ENCODE results near the gene UPP1. TPM values are rescaled to one million over a fixed set of nuclear protein-coding genes. Genes with fewer than 3 reads are reported as not detected.

Gene UPP1
- total RNA-seq, 1 donor from 2014 or later, result 10.6 TPM

DNA sequence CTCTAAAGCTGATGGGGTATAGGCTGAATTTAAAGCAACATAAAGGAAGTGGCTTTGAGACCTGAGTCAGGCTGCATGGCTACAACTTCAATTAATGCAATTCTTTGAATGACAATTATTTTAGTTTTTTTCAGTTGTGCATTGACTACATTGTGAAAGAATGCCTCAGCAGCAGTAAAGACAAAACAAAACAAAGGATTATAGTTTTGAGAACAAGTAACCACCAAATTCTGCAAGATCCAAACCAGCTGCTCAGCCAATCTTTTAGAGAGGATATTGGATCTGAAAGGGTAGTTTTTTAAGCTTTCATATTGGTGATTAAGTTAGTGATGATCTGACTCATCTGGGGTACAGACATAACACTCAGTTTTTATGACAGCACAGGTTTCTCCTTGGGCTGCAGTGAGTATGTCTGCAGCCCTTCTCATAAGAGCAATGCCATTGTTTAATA, 41.6 kb downstream of the UPP1 start:
- Mint-ChIP-seq H3K9me3 (ENCODE audit: low read depth) (no peaks in the 10 kb centered on the region), H3K27me3 (no peaks in the 10 kb centered on the region), H3K4me1 (ENCODE audit: low read depth) (no peaks in the 10 kb centered on the region), H3K36me3 (ENCODE audit: insufficient read depth) (no peaks in the 10 kb centered on the region), H3K4me3 (ENCODE audit: low read depth) (no peak overlapping the region), H3K27ac (no peak overlapping the region)
- no peak for TF ChIP-seq CTCF (IDR thresholded peaks at IDR 0.05; ENCODE audit: unreplicated experiment)
- DNase-seq (ENCODE audit: low spot score, unreplicated experiment), result no peak

DNA sequence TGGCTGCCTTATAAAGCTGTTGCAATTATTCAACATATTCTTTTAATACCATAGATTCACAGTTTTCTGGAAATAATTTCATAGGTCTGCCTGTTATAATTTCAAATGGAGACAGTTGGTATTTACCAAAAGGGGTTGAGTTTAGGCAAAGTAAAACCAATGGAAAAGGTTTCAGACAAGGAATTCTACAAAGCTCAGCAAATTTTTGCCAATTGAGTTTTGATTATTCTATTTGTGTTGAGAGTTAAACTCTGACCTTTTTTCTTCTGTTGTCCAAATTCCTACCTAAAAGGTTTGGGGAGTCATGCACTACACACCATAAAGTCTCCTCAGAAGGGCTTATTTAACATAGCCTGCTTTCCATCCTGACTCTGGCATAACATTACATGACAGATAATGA, 43.7 kb downstream of the UPP1 start:
- no peak for DNase-seq (ENCODE audit: low spot score, unreplicated experiment)
- TF ChIP-seq CTCF (IDR thresholded peaks at IDR 0.05; ENCODE audit: unreplicated experiment), result no peak
- Mint-ChIP-seq H3K27me3 (no peaks in the 10 kb centered on the region), H3K4me3 (ENCODE audit: low read depth) (no peak overlapping the region), H3K27ac (no peak overlapping the region), H3K4me1 (ENCODE audit: low read depth) (no peaks in the 10 kb centered on the region), H3K9me3 (ENCODE audit: low read depth) (no peaks in the 10 kb centered on the region), H3K36me3 (ENCODE audit: insufficient read depth) (no peaks in the 10 kb centered on the region)

- Mint-ChIP-seq H3K27me3 (no peaks in the 10 kb centered on the region), H3K9me3 (ENCODE audit: low read depth) (peaks cover 13% of the 10 kb centered on the region), H3K4me3 (ENCODE audit: low read depth) (no peak overlapping the region), H3K27ac (peak overlapping the region; percentile 78), H3K4me1 (ENCODE audit: low read depth) (peaks cover 21% of the 10 kb centered on the region), H3K36me3 (ENCODE audit: insufficient read depth) (peaks cover 2% of the 10 kb centered on the region)
- TF ChIP-seq CTCF (IDR thresholded peaks at IDR 0.05; ENCODE audit: unreplicated experiment), result peak; percentile 32
- no peak for DNase-seq (ENCODE audit: low spot score, unreplicated experiment)
These were observed 50.4 kb downstream of the UPP1 start for GRCh38 chr7:48139459-48139858.

DNA sequence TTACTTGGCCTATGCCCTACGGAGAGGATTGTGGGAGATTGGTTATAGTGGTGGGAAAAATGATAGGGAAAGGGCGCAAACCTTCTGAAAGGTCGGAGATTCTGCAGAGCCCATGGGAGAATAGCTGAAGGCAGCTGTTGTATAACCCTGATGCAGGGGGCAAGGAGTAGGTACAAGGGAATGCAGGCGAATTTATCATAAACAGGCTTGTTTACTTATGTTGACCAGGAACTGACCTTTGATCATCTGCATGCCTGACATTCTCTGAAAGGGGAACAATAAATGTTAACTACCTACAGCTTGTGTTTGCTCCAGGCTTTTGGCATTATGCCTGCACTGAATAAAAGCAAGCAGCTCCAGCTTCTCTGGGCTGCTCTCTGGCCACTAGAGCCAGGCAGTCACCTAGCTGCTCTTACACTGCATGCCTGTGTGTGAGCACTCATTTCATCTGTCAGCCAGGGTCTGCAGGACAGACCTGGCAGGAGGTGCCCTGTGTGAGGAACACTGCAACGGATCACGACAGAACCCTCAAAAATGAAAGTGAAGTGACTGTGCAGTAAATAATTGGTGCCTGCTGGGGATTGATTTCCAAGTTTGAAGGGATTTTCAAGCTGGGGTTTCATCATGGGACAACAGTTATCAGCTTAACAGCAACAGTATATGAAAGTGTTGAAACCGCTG, 51.1 kb downstream of the UPP1 start:
- H3K4me1 Mint-ChIP-seq (ENCODE audit: low read depth), result peaks cover 25% of the 10 kb centered on the region
- peaks cover 13% of the 10 kb centered on the region for H3K9me3 Mint-ChIP-seq (ENCODE audit: low read depth)
- no peaks in the 10 kb centered on the region for H3K27me3 Mint-ChIP-seq
- H3K27ac Mint-ChIP-seq, result peak overlapping the region; percentile 78
- TF ChIP-seq CTCF (IDR thresholded peaks at IDR 0.05; ENCODE audit: unreplicated experiment), result no peak
- peaks cover 4% of the 10 kb centered on the region for H3K36me3 Mint-ChIP-seq (ENCODE audit: insufficient read depth)
- no peak overlapping the region for H3K4me3 Mint-ChIP-seq (ENCODE audit: low read depth)
- DNase-seq (ENCODE audit: low spot score, unreplicated experiment), result no peak

DNA sequence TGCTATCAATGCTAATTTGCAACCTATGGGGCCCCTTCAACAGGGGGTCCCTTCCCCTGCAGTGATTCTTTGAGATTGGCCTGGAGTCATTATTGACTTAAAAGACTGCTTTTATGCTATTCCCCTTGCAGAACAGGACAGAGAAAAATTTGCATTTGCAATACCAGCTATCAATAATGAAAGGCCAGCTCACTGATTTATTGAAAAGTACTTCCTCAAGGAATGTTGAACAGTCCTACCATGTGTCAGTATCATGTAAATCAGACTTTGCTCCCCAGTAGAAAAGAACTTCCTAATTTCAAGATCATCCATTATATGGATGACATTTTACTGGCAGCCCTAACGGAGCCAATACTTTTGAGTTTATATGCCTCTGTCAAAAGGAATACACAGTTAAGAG, 52.5 kb downstream of the UPP1 start:
- H3K27me3 Mint-ChIP-seq, result no peaks in the 10 kb centered on the region
- peaks cover 6% of the 10 kb centered on the region for H3K36me3 Mint-ChIP-seq (ENCODE audit: insufficient read depth)
- no peak overlapping the region for H3K27ac Mint-ChIP-seq
- no peak overlapping the region for H3K4me3 Mint-ChIP-seq (ENCODE audit: low read depth)
- no peak for TF ChIP-seq CTCF (IDR thresholded peaks at IDR 0.05; ENCODE audit: unreplicated experiment)
- no peak for DNase-seq (ENCODE audit: low spot score, unreplicated experiment)
- peaks cover 18% of the 10 kb centered on the region for H3K9me3 Mint-ChIP-seq (ENCODE audit: low read depth)
- peaks cover 34% of the 10 kb centered on the region for H3K4me1 Mint-ChIP-seq (ENCODE audit: low read depth)
